ENCODE data around the gene NFAT5. TPM values are rescaled to one million over a fixed set of nuclear protein-coding genes. Genes with fewer than 3 reads are reported as not detected.

The NFAT5 gene
- total RNA-seq, 1 experiment from 2014 or later: 21.0 TPM

DNA sequence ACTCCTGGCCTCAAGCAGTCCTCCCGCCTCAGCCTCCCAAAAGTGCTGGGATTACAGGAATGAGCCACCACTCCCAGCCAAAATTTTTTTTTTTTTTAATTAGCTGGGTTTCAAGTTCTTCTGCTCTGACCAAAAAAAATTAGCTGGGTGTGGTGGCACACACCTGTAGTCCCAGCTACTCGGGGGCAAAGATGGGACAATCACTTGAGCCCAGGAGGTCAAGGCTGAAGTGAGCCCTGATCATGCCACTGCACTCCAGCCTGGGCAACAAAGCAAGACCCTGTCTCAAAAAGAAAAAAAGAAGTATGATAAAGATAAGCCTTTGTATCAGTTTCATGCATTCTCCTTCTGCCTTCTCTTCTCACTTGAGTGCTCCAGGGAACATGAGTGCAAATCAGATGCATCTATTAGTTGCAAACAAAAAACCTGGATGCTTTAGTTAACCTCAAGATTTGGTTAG lies 158.7 kb downstream of the NFAT5 start:
- no peak overlapping the region for H3K9ac ChIP-seq (ENCODE audit: extremely low read depth, insufficient read length, low read length)
- peak overlapping the region; percentile 78 for H3K4me2 ChIP-seq (ENCODE audit: insufficient read depth, insufficient read length, low read length)
- Mint-ChIP-seq H3K36me3 (ENCODE audit: insufficient read depth in 1 of 3, low read depth in 3 of 3) (peaks cover 0 to 10% (median 5%) of the 10 kb centered on the region in 3 experiments; a peak in 5 of 7 replicates), H3K4me1 (peaks cover 28 to 38% of the 10 kb centered on the region in 2 experiments), H3K9me3 (no peaks in the 10 kb centered on the region; a peak in 1 of 5 replicates), H3K4me3 (no peak overlapping the region), H3K27me3 (ENCODE audit: low read depth) (no peaks in the 10 kb centered on the region), H3K27ac (no peak overlapping the region)
- no peaks in the 10 kb centered on the region for H3K27me3 ChIP-seq (ENCODE audit: insufficient read depth, low read length)
- no peak overlapping the region for H3K56ac ChIP-seq (ENCODE audit: insufficient read length, low read depth, low read length)
- no peak overlapping the region for H2AK5ac ChIP-seq (ENCODE audit: insufficient read length, low read length)
- H2BK5ac ChIP-seq (ENCODE audit: insufficient read length, low read length): no peak overlapping the region
- H2BK12ac ChIP-seq (ENCODE audit: insufficient read length, low read depth, low read length): no peak overlapping the region
- no peak overlapping the region for H3K4ac ChIP-seq (ENCODE audit: low read depth, low read length)
- DNase-seq: no peak
- no peak overlapping the region for H3T11ph ChIP-seq (ENCODE audit: low read length)
- H3K79me1 ChIP-seq (ENCODE audit: insufficient read depth, low read depth, low read length, poor library complexity, severe bottlenecking): no peaks in the 10 kb centered on the region
- H4K91ac ChIP-seq (ENCODE audit: insufficient read length, low read depth, low read length): no peak overlapping the region
- peaks cover 2% of the 10 kb centered on the region; the same call in 1 of the 2 replicates for H3K79me2 ChIP-seq (ENCODE audit: insufficient read depth, low read length)
- peaks cover 12% of the 10 kb centered on the region for H3K23me2 ChIP-seq (ENCODE audit: insufficient read length, low read depth, low read length, poor library complexity, severe bottlenecking)
- no peak overlapping the region for H4K5ac ChIP-seq (ENCODE audit: insufficient read length, low read depth, low read length)
- H3K18ac ChIP-seq (ENCODE audit: insufficient read length, low read depth, low read length): no peak overlapping the region
- no peak overlapping the region for H2BK20ac ChIP-seq (ENCODE audit: low read depth, low read length, poor library complexity, severe bottlenecking)
- no peak overlapping the region for H4K8ac ChIP-seq (replicated peaks; ENCODE audit: insufficient read length, low read depth, low read length)
- no peak overlapping the region for H2AFZ ChIP-seq (ENCODE audit: low read length)
- no peak overlapping the region for H3K23ac ChIP-seq (ENCODE audit: insufficient read length, low read depth, low read length)
- no peak overlapping the region for H2BK120ac ChIP-seq (ENCODE audit: low read depth, low read length, poor library complexity, severe bottlenecking)
- no peak overlapping the region for H3K27ac ChIP-seq (ENCODE audit: insufficient read length, low read depth, low read length)
- H2BK15ac ChIP-seq (ENCODE audit: low read depth, low read length): no peak overlapping the region
- TF ChIP-seq, protein P1, sequence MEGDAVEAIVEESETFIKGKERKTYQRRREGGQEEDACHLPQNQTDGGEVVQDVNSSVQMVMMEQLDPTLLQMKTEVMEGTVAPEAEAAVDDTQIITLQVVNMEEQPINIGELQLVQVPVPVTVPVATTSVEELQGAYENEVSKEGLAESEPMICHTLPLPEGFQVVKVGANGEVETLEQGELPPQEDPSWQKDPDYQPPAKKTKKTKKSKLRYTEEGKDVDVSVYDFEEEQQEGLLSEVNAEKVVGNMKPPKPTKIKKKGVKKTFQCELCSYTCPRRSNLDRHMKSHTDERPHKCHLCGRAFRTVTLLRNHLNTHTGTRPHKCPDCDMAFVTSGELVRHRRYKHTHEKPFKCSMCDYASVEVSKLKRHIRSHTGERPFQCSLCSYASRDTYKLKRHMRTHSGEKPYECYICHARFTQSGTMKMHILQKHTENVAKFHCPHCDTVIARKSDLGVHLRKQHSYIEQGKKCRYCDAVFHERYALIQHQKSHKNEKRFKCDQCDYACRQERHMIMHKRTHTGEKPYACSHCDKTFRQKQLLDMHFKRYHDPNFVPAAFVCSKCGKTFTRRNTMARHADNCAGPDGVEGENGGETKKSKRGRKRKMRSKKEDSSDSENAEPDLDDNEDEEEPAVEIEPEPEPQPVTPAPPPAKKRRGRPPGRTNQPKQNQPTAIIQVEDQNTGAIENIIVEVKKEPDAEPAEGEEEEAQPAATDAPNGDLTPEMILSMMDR (conservative IDR thresholded peaks at IDR 0.05): no peak
- no peaks in the 10 kb centered on the region for H3K9me3 ChIP-seq (ENCODE audit: control insufficient read depth, low read depth, low read length)
- no peak overlapping the region for H3K14ac ChIP-seq (ENCODE audit: insufficient read depth, low read length)
- H4K20me1 ChIP-seq (ENCODE audit: control insufficient read depth, insufficient read depth, insufficient read length): no peaks in the 10 kb centered on the region
- WGBS (ENCODE audit: extremely low coverage, insufficient read length, low lambda C conversion rate): no CpG with 5 or more reads among the region's 2 CpGs
- H3K4me1 ChIP-seq (ENCODE audit: insufficient read depth, low read length): no peaks in the 10 kb centered on the region; the same call in 1 of the 2 replicates

Measured in H9 (cell line).